Left cardiac atrium (tissue), 4 donors: ENCODE results near the gene ASPDH. TPM values are rescaled to one million over a fixed set of nuclear protein-coding genes. Genes with fewer than 3 reads are reported as not detected.
A peak's percentile ranks its signal among the peaks of the same experiment; 100 is the strongest.

ENCODE experiments used
- ATAC-seq, 2 donors: fragments of 200-7000 bp; cut with Tn5 transposase; one replicate each; pipeline ENCODE4 v1.9.1; 2020; ENCODE audit warnings: mild to moderate bottlenecking in 2 of 2, moderate library complexity in 2 of 2
- DNase-seq: peaks from one replicate; pipeline ENCODE4 v3.0.0-alpha.2; 2020
- intact Hi-C, 2 donors: fragments of 100-400 bp; cut with DNase I; formaldehyde crosslinking; loops; one replicate each; pipeline versions ENCODE4 v1.14.1 to v1.15.1; 2022 to 2023
- total RNA-seq, 2 donors: library from RNA; stranded (reverse); fragmentation: NEBNext Ultra II Directional; extraction: Animal tissue kit (Norgen Biotek cat#: 25700); gene quantifications; one replicate each; pipeline ENCODE4 v1.2.1, GENCODE V29; 2021
- donor health status: DM: no; HTN: yes; CAD: no.
- donor health status: DM: no; HTN: yes; CAD: no; lungs with severe emphysema.
- donor health status: DM: yes; HTN: yes; CAD: no.
- donor health status: Dilated cardiomyopathy.

ASPDH gene
- total RNA-seq, 2 donors from 2014 or later = not detected

DNA sequence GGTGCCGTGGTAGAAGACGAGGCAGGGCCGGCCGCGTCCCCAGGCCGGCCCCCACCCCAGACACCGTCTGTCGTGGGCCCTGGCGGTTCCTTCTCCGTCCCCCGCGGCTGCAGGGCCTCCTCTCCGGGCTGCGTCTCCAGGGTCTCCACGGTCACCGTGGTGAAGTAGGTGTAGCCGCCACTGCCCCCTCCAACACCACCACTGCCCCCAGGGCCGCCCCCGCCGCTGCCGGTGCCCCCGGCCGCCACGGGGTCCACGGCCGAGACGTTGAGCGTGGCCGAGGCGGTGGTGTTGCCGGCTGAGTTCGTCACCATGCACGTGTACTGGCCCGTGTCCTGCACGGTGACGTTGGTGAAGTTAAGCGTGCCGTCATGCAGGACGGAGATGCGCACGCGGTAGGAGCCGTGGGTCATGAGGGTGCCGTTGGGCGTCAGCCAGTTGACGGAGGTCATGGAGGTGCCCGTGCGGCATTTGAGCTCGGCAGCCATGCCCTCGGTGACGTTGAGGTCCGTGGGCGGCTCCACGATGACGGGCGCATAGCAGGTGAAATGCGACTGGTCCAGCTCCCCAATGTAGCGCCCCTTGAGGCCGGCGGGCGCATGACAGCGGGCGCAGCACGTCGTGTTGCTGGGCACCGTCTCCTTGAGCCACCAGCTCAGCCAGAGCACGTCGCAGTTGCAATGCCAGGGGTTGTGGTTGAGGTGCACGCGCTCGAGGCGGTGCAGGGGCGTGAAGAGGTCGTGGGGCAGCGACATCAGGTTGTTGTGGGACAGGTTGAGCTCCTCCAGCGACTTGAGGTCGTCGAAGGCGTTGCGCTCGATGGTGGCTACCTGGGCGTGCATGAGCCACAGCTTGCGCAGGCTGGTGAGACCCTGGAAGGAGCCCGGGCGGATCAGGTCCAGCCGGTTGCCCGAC, 4.6 kb upstream of the ASPDH start:
- DNase-seq (no peak), ATAC-seq (no peak)
- intact Hi-C loops = no loop called here

DNA sequence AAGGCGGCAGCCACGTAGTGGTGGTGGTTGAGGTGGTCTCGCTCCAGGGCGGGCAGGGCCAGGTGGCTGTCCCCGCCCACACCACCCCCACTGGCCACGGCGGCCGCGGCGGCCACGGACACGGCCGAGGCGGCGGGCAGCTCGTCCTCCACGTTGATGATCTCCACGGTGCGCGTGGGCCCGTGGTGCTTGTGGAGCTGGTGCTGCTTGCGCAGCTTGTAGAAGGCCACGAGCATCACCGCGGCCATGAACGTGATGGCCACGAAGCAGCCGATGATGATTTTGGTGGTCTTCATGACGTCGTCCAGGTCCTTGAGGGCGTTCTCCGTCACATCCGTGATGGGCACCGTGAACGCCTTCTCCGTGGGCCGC, 4.0 kb upstream of the ASPDH start:
- DNase-seq = no peak

DNA sequence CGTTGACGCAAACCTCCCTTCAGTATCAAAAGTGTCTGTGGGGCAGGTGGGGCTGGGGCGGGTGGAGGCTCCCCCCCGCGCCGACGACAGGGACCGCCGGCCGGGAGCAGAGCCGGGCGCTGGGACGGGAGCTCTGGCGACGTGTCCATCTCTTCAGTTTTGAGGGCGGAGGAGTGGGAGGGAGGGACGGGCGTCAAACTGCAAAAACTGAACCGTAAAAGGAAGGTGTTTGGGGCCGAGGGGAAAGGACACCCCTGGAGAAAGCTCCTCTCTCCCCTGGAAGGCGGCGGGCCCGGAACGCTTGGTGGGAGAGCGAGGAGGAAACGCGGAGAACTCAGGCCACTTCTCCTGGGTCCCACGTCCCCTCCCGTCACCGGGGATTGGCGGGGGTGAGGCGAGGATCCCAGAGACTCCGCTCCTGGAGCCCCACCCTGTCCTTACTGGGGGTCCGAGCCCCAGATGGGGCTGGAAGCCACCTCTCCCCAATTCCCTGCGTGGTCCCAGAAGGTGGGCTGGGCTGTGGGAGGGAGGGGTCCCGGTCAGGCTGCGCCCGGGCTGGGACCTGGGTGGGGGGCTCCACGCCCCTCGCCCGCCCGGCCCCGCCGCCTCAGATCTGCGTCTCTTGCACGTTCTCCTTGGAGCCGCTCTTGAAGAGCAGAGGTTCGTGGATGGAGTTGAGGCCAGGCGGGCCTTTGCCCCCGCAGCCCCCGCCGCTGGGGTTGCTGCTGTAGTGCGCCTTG, 3.4 kb upstream of the ASPDH start:
- intact Hi-C loops = no loop called here
- DNase-seq = no peak
- ATAC-seq = no peak

More for the DNA sequence above, 4.0 kb upstream of the ASPDH start:
- intact Hi-C loops = no loop called here
- ATAC-seq = no peak

DNA sequence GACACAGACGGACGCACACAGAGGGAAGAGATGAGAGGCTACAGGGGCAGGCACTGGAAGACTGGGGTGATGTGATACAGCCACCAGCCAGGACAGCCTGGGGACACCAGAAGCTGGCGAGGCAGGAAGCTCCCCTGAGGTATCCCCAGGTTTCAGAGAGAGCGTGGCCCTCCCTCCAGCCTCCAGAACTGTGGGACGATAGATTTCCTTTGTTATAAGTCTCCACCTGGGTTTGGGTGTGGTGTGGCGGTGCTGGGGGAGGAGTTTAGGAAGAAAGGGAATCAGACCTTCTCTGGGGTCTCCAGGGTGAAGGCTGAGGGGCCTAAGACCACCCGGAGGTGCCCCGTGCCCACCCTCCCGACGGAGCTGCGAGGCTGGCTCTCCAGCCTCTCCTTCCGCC, 2.7 kb upstream of the ASPDH start:
- DNase-seq = no peak
- intact Hi-C loops = no loop called here
- ATAC-seq = no peak

DNA sequence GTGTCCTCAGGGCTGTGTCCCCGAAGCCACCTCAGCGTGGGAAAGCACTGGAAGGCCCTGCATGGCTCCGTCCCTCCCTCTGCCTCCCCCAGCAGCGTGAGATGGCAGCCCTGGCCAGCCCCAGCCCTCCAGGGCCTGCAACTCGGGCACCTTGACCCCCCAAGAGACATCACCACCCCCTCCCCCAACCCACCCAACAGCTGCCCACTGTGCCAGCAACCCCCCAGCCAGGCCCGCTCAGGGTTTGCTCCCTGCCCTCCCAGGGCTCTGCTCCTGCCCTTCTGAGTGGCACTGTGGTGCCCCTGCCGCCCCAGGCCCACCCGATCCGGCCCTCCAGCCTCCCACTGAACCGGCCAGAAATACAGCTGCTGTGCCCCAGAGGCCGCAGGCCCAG, 1.5 kb upstream of the ASPDH start:
- DNase-seq (no peak), ATAC-seq (no peak)
- intact Hi-C loops = no loop called here

DNA sequence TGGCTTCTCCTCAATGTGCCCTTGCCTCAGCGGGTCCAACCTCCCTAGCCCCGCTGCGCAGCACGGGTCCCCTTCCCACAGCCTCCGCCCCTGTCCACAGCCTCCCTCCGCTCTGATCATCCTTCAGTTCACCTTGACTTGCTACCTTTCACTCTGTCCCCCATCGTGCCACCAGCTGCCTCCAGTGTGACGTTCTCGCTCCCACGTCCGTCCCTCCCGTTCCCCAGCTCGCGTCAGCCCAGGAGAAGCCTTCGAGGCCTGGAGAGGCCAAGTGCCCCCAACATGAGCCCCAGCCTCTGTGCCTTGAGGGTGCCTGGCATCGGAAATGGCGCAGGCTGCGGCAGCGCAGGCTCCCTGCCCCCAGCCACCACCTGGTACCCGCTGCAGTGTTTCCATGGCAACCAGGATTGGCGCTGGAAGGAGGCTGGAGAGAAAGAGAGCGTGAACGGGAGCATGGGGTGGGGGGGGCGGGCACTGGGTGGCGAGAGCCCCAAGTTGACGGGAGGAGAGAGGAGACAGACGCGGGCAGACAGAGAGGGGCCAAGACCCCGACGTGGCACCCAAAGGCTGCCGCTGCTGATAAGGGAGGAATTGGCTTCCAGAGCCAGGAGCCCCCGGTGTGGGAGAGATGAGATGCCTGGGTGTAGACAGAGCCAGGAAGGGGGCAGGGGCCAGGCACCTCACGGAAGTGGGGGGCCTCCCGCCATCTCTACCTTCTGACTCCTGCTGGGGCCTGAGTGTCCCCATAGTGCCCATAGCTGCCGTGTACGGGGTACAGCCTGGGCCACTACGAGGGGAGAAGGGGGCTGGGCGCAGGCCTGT, 844 bp upstream of the ASPDH start:
- DNase-seq = no peak
- intact Hi-C loops = no loop called here
- no peak for ATAC-seq

DNA sequence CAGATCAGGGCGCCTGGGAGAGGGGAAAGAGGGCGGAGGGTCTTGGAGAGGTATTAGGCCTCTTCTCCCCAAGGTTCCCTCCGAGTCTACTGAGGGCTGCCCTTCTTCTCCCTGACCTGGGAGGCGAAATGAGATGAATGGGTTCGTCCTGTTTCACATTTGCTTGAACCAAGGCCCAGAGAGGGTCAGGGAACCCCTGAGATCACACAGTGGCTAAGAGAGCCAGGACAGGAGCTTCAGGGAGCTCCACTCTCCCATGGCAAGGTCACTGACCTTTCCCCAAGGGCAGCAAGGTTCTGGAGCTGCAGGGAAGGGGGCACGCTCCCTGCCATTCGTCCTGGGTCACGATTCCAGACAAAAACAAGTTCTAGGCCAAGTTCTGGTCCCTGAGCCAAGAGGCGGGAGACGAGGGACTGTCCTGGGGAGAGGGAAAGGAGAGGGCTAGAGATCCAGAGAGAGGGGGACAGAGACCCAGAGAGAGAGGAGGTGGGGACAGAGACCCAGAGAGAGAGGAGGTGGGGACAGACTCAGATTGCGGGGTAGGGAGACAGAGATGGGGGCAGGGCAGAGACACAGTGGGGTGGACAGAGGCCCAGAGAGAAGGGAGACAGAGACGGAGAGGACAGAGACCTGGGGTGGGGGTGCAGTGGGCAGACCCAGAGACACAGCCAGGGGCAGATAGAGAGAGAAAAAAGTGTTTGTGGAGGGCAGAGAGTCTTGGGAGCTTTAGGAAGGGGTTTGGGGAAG, 541 bp downstream of the ASPDH start:
- intact Hi-C loops = no loop called here
- no peak for ATAC-seq
- no peak for DNase-seq

DNA sequence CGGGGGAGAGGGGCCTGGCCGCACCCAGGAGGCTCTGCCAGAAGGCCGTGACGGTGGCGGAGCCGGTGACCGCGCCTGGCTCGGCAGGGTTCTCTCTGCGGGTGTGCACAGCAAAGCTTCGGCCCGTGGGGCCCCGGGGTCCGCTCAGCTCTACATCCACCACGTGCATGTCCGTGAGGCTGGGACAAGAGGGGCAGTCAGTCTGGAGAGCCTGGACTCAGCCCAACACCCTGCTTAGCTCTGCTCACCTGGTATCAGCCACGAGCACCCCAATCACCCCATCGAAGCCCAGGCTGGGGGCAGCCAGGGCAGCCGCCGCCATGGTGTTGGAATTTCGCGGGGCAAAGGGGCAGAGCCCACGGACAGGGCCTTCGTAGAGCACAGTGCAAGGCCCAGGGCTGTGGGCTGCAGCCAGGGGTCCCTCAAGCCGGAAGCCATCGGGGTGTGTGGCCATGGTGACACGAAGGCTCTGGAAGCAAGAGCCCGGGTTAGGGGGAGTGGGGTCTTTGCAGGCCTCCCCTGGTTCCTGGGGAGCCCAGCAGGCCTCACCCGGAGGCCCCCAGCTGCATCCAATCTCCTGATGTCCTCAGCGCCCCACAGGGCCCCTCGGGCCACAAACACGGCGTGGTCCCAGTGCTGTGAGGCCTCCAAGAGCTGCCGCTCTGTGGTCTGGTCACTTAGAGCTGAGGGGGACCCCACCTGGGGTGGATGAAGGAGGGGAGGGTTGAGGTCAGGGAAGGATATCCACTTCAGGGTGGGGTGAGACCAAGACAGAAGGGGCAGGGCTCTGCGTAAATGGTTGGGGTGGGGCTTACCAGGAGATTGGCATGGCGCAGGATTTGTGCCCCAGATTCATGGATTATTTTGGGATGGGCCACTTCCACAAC, 1.4 kb downstream of the ASPDH start:
- DNase-seq (no peak), ATAC-seq (no peak)
- intact Hi-C loops = no loop called here

DNA sequence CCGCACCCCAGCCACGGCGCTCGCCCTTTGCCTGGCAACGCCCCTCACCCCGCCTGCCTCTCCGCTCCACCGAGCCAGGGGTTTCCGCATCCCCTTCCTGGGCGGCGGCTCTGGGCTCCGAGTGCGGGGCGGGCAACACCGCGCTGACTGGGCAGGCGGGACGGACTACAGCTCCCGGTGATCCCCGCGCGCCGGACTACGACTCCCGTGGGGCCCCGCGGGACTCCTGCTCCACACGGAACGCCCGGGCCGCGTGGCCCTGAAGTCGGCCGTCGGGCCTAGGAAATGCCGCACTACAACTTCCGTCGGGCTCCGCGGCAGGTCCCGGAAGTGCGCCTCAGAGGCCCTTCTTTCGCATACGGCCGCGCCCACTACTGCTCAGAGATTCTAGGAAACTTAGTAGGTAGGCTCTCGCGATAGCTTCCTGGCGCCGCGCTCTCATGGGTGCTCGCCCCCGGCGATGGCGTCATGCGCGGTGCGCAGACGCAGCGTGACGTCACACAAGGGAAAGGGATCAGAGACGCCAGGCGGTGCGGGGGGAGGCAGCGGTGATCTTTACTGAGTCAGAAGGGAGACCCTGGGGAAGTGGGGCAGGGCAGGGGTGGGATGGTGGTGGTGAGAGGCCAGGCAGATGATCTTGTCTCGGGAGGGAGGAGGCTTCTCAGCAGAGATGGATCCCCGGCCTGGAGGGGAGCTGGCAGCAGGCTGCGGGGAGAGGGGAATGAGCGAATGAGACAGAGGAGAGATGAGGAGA, 2.5 kb downstream of the ASPDH start, which contains the start of gene JOSD2:
TSS of gene JOSD2 (minus strand) at position 123 of the 754 bp plus-strand sequence. CDS start 760 bp downstream, outside the sequence.
- intact Hi-C loops = no loop called here
- peak; percentile 94 to 95 for ATAC-seq

DNA sequence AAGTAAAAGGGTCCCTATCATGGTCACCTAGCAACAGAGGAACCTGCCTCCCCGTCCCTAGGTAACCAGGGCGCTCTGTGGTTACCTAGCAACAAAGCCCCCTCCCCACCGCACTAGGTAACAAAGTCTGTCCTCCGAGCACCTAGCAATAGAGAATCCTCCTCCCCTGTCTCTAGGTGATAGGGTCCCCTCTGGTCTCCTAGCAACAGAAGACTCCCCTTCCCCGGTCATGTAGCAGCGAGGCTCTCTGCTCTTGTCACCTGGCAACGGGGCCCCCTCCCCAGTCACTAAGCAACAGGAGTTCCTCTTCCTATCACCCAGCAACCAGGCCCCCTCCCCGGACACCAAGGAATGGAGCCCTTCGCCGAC, 3.0 kb downstream of the ASPDH start:
- intact Hi-C loops = no loop called here
- ATAC-seq (peak in 1 of 2 donors; percentile 0), DNase-seq (no peak)

More for the DNA sequence above, 2.5 kb downstream of the ASPDH start, which contains the start of gene JOSD2:
- DNase-seq = peak; percentile 100

DNA sequence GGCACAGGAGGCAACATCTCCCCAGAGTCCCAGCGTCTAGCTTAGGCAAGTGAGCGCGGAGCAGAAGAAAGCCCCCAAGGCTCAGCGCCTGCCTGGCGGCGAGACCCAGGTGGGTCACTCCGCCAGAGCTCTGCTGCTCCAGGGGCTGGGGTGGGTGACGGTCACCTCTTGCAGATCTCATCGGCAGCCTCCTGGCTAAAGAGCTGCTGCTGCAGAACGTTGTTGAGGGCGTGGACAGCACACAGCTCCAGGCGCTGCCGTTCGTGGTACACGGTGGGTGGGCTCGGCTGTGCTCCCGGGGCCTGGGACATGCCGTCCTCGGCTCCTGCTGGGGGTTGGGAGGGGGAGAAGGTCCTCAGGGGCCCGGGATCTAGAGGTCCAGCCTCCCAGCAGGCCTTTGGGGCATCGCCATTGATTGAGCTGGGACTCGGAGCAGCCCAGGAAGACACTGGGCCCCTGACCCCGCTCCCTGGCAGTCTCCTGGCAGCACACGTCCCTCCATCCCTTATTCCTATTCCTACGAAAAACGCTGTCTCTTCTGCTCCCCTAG, 3.5 kb downstream of the ASPDH start:
- intact Hi-C loops = no loop called here
- ATAC-seq = no peak

DNA sequence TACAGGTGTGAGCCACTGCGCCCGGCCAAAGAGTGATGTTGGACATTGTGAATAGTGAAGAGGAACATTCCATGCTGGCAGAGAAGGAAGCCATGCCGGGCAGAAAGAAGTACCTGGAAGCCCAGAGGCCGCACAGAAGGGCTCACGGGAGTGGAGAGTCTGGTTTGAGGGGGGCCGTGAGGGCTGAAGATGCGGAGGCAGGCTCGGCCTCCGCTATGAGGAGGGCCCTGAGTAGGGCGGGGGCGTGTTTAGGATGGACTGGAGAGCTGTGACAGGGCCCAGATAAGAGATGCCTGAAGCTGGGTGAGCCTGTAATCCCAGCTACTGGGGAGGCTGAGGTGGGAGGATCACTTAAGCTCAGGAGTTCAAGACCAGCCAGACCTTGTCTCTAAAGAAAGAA, 4.3 kb downstream of the ASPDH start:
- DNase-seq (no peak), ATAC-seq (no peak)
- intact Hi-C loops = no loop called here

More for the DNA sequence above, 3.5 kb downstream of the ASPDH start:
- DNase-seq = no peak

DNA sequence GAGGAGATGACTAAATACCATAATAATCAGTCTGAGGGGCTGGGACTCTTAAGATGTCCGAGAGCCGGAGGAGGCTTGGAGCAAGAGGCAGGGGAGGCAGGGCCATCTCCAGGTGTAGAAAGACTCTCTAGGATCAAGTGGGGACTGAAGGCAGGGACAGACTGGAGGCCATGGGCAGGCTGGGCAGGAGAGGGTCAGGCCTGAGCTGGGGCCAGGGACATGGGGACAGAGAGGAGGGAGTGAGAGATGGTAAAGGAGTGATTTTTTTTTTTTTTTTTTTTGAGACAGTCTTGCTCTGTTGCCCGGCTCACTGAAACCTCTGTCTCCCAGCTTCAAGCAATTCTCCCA, 4.9 kb downstream of the ASPDH start:
- DNase-seq = no peak
- no peak for ATAC-seq
- intact Hi-C loops = no loop called here

DNA sequence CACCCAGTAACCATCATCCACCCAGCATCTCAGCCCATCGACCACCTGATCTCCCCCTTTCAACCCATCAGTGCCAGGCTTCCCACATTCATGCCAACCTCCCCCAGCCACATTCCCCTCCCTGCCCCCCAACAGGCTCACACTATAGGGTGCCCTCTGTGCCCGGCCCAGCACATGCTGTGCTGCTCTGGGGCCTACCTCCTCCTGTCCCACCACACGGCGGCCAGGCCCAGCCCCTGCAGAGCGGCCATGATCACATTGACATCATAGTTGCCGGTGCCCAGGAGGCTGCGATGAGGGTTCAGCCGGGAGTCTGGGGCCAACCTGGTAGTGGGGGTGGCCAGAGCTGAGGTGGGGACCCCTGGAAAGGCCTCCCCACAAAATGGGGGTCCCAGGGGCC, 6.3 kb downstream of the ASPDH start:
- intact Hi-C loops = no loop called here
- ATAC-seq (no peak), DNase-seq (no peak)

DNA sequence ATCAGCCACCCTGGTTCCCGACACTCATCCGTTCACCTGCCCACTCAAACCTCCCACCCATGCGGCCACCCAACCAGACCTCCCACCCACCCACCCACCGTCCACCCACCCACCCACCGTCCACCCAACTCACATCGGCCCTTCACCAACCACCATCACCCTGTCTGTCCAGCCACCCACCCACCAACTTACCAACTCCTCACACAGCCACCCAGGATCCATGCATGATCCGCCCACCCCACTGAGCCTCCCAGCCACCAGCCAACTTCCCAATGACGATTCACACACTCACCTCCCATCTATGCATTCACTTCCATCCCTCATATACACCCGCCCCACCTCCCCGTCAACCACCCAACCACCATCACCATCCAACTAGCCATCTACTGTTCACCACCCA, 7.0 kb downstream of the ASPDH start:
- intact Hi-C loops = no loop called here
- ATAC-seq = no peak
- no peak for DNase-seq

DNA sequence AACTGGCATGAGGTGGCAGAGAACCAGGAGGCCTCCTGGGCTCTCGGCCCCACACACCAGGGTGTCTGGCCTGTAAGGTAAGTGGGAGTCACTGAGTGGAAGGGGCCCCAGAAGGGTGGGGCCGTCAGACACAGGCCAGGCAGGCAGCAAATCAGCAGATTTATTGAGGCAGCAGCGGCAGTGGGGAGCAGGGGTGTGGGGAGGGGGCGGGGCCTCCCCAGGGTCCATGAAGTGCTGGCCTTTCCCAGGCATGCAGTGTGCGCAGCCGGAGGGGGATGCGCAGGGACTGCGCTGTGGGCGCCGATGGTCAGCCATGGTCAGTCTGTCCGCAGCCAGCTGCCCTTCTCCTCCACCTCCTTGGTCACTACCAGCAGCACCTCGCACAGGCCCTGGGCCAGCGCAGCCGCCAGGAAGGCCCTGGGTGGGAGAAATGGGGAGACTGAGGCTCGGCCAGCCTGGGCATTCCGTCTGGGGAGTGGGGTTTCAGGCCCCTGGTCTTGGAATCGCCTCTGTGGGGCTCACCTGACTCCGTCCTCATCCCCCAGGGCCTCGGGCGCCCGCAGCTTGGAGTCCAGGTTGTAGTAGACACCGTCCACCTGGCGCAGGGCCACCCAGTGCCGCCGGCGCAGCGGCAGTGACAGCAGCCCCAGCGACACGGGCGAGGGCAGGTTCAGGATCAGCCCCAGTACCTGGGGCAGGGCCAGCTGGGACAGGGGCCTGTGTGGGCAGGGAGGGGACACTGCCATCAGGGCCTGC, 7.7 kb downstream of the ASPDH start:
- ATAC-seq (no peak), DNase-seq (no peak)
- intact Hi-C loops = no loop called here
